ENCODE data around the gene RNF213.

The RNF213 gene

DNA sequence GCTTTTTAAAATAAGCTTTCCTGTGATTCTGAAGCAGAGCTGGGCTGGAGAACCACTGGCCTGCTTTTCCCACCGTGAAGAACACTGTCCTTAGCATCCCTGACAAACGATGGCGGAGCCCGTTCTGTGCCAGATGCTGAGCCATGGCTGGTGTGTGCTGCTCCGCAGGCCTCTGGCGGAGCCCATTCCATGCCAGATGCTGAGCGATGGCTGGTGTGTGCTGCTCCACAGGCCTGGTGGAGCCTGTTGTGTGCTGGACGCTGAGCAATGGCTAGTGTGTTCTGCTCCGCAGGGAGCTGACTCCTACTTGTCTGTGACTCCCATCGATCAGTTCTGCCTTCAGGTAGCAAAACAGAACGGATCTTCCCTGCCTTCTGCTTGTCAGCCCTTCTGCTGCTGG lies 158.6 kb downstream of the RNF213 start:
- no peak for DNase-seq (ENCODE audit: low spot score)

DNA sequence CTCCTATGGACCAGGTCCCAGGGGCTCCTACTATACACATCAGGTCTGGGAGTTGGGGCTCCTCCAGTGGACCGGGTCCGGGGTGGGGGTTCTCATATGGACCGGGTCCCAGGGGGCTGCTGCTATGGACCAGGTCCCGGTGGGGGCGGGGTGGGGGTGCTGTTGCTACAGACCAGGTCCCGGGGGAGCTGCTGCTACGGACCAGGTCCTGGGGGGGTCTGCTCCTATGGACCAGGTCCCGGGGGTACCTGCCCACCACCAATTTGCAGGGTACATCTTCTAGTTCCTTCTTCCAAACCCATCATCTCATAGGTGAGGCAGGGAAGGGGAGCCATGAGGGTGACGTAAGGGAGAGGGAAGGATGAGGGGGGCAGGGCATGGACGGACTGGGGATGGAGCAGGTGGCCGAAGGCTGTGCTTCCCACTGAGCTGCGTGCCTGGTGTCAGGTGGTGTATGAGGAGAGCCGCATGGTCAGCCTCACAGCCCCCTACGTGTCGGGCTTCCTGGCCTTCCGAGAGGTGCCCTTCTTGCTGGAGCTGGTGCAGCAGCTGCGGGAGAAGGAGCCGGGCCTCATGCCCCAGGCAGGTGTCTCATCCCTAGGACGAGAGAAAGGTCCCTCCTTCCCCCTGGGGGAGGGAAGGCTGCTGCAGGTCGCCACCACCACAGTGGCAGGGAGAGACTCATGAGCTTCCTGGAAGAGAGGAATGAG lies 160.9 kb downstream of the RNF213 start:
- no peak for DNase-seq (ENCODE audit: low spot score)

DNA sequence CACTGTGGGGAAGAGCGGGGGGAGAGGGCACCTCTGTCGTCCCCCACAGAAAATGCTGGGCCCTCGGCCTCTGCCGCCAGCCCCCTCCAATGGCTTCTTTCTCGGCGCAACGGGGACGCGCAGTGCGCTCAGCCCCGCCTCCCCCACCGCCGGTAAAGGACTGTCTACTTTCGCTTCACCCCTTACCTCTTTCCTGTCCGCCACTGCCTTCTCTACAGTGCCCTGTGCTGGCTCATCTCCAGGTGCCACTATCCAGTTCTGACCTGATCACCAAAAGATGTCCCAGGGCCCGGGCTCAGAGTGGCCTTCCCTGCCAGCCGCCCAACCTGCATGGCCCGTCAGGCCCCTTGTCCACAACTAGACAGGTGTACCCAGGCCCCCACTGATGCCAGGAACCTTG lies 161.6 kb downstream of the RNF213 start:
- no peak for DNase-seq (ENCODE audit: low spot score)

DNA sequence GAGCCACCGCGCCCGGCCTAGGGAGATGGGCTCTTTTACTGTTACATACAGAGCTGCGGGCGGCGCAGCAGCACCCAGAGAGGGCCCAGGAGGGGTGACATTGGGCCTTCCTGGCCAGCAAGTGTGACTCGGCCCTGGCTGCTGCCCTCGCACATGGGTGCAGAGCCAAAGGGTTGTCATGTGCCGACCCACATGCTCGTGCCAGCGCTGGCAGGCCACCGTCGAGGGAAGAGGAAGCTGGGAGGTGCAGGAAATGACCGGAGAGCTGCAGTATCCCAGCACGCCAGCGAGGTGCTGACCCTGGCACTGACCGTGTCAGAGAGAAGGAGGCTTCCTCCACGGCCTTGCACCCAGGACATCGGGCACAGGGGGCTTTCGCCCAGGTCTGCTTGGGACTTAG lies 162.3 kb downstream of the RNF213 start:
- DNase-seq (ENCODE audit: low spot score): no peak

DNA sequence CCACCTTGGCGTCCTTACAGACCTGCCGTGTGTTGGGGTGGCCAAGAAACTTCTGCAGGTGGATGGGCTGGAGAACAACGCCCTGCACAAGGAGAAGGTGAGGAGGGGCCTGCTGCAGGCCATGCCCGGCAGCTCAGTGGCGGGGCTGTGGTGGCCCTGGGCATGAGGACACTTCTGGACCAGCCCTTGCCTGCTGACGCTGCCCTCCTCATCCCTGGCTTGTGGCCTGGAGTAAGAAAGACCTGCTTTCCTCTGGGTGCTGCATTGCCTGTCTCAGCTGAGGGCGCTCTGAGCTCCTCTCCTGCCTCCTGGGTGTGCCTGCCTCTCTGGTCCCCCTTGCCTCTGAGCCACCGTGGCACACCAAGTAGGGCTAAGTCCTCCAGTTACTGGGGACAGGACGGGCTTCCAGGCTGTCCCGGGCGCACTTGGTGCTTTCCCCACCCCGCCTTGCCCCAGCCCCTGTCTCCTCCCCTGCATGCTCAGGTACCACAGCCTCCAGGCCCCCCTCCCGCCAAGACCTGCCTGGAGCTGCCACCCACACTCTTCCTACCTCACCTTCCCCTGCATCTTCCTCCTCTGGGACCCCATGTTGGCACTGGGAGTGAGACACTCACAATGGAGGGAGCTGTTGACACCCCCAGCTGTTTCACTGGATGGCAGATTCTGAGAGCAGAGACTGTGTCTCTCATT lies 163.0 kb downstream of the RNF213 start:
- DNase-seq (ENCODE audit: low spot score): no peak

DNA sequence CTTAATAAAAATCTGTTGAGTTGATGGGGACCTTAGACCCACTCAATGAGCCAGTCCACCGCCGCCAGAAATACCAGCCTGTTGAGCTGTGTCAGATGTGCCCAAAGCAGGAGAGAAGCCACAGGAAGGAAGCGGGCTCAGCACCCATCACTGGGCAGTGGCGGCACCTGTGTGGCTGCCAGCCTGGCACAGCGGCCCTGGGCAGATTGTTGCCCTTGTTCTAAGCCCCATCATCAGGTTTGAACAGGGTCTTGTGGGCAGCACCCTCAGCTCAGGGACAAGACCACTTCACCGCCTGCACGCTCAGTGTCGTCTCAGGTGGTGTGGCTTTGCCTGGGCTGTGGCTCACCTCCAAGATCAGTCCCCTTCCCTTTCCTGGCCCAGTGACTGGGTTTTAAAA lies 163.6 kb downstream of the RNF213 start:
- DNase-seq (ENCODE audit: low spot score): no peak

DNA sequence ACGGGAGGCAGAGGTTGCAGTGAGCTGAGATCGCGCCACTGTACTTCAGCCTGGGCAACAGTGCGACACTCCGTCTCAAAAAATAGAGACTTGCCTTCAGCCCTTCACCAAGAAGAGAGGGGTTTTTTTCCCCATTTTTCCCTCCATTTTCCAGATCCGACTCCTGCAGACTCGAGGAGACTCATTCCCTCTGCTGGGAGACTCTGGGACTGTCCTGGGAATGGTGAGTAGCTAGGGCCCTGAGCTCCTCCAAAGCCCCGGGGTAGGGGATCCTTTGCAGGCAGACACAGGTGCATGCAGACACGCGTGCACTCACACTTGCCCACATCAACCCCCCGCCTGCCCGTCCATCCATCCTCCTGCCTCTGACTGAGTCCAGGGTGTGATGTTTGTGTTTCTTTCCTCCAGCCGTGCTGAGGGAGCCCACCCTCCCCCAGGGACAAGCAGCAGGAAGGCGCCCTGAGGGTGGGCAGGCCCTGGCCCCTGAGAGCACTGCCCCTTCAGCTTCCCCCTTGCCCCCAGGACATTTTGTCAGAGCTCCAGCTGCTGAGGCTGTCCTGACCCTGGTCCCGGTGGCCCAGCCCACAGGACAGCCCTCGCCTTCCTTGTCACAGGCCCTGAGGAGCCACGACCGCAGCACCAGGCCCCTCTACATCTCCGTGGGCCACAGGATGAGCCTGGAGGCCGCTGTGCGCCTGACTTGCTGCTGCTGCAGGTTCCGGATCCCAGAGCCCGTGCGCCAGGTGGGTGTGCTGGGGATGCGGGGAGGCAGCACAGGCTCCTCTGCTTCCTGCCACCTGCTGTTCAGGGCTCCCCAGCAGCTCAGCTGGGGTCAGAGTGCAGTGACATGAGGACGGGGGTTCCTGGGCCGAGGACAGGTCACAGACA lies 164.5 kb downstream of the RNF213 start:
- no peak for DNase-seq (ENCODE audit: low spot score)

DNA sequence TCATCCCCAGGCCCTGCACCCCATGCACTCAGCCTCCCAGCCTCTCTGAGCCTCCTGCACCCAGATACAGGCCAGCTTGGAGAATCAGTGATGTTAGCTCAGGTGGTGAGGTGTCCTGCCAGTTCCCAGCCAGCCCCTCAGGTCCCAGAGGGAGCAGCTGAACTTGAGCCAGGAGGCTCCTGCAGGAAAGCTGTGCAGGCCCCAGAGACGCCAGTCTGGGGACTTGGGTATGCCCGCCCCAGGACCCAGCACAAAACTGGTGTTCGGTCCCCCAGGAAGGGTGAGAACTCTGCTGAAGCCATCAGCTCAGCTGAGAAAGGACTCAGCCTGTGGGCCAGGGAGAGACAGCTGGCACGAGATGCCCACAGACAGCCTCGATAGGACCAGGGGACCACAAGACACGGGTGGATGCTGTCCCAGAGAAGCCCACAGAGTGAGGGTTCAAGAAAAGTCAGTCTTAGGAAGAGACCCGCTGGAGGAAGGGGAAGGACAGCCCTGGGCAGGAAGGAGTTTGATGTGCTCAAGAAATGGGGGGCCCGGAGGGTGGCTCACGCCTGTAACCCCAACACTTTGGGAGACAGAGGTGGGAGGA lies 165.3 kb downstream of the RNF213 start:
- DNase-seq (ENCODE audit: low spot score): no peak

DNA sequence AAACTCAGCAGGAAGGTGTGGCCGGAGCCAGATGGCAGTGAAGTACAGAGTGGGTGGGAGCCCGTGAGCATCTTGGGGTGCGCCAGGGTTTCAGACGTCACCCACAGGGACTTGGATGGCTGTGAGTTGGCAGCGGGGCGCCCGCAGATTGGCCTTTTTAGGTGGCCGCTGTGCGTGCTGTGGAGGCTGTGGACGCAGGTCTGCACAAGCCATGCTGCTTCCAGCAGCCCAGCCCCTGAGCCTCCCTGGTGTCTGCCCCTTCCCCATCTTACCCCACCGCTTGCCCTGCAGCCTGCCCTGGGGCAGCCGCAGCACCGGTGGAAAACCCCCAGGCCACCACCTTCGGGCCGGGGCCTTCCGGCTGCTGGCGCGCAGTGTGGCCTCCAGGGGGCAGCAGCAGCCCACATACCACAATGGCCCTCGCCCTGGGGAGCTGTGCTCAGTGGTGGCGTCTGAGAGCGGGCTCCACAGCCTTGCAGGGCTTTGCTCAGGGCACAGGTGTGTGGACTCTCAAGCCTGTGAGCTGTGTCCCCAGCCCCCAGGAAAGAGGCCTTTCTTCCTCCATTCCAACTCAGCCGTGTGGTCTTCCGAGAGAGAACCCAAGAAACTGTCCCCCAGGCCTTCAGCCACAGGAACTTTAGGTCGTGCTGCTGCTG lies 166.1 kb downstream of the RNF213 start:
- DNase-seq (ENCODE audit: low spot score): peak; percentile 90

DNA sequence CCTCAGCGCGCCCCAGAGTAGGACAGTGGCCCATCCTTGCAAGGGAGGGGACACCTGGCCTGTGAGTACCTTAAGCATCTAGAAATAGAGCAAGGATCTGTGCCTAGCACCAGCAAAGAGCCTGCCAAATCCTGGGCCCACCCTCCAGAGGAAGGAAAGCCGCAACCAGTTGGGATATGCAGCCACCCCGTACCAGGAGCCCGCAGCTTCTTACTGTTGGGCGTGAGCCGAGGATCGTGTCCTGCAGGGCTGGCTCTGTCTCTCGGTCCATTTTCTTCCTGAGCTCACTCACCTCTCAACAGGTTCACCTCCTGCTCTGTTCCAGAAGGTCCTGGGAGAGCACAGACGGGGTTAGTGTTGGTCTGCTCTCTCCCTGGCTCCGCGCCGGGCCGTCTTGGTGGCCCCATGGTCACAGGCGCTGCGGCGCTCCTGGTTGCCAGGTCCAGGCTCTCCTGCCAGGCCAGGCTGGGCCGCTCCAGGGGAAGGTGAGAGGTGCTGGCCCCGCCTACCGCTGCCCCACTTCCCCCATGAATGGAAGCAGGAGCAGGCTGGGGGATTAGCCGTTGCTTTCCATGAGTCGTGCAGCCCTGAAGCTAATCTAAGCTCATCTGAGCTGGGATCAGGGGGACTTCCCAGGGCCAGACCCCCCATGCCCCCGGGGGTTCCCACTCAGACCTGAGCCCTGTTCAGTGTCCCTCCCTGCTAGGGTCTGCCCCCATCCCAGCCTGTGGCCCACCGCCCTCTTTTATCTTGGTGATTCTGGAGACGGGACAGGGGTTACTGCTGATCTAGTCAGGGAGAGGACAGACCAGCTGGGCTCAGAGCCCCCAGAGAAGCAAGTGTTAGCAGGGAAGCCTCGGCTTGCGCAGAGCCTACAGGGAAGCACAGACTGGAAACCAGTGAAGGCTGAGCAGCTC lies 167.0 kb downstream of the RNF213 start:
- DNase-seq (ENCODE audit: low spot score): no peak

DNA sequence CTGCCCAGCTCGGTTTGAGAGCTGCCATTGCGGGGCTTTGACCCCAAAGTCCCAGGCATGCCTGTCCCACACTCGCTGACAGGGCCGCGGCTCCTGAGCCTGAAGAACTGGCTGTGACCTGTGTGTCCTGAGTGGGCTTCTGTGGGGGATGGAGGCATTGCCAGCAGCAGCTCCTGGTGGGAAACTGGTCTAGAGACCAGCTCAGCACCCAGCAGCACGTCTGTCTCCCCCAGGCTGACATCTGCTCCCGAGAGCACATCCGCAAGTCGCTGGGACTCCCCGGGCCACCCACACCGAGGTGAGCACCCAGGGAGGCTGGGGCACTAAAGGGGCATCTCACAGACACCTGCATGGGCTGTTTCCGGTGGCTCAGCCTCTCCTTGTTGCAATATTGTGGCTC lies 167.7 kb downstream of the RNF213 start:
- DNase-seq (ENCODE audit: low spot score): no peak

DNA sequence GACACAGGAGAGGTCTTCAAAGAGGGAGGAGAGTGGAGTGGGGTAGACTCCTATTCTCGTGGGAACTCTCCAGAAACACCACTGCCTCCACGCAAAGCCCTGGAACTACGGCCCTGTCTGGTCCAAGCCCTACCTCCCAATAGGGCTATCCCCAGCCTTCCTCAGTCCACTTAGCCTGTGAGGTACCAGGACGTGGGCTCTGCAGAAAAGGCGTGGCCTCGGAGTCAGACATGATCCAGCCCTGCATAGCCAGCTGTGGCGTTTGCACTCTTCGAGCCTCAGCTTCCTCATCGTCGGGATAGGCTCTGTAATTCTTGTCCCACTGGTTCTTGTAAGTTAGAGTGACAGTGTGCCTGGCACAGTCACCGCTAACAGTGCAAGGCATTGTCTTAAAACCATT lies 168.1 kb downstream of the RNF213 start:
- DNase-seq (ENCODE audit: low spot score): no peak

DNA sequence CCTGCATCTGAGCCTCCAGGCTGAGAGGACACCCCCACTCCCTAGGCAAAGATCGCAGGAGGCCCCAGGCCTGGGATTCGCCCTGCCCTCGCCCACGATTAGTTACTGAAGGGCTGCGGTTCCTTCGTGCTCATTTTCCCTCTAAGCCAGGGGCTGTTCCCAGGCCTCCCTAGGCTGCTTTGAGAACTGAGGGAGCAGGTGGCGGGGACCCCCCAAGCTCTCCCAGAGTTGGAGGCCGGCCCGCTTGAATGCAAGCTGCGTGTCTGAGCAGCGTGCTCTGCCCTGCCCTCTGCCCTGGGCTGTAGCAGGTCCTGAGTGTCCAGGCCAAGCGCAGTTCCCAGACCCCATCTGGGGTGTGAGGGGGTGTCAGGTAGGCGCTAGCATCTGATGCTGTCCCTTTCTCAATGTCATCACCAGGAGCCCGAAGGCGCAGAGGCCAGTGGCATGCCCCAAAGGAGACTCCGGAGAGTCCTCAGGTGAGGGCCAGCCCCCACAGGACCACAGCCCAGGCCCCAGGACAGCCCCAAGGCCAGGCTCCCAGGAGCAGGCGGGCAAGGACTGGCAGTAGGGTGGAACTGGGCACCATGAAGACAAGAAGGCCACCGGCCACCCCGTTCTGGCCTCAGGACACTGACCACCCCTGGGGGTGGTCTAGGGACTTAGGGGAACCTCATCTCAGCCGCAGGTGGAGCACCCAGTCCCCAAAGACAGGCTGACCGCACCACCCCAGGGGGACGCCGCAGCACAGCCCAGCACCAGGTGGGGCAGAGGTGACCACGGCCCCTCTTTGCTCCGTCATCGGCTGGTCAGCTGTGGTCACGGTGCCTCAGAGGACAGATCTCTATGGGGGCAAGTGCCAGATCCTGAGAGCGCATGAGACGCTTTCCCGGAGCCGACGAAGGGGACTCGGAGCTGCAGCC lies 169.0 kb downstream of the RNF213 start:
- no peak for DNase-seq (ENCODE audit: low spot score)

DNA sequence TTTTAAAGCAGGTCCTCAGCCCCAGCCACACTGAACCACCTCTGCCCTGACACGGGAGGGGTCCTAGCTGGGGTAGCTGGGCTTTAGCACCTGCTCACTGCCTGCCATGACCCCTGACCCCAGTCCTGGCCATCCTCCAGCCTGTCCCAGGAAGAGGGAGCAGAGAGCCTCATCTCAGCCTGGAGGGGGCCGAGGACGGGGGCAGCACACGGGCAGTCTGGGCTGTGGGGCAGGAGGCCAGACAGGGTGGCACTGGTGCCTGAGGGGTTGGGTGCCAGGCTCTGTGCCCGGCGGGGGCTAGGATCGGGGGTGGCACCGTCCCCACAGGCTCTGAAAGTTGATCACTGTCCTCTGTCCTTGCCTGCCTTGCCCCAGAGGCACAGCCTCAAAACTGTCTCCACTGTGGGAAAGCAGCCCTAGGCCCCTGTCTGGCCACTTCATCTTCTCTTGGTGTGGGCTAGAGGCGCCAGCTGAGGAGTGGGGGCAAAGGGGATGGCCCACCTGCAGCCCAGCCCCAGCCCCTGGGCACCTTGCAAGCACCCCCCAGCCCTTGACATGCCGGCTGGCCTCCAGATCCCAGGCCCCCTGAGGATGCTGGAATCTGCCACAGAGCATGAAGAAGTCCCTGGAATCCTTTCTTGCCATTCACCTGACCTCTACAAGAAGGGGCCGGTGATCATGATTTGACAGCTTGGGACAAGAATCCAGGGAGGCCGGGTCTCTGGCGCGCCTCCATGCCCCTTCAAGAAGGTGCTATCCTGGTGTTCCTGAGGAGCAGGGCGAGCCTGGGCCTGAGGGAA lies 170.0 kb downstream of the RNF213 start:
- no peak for DNase-seq (ENCODE audit: low spot score)

DNA sequence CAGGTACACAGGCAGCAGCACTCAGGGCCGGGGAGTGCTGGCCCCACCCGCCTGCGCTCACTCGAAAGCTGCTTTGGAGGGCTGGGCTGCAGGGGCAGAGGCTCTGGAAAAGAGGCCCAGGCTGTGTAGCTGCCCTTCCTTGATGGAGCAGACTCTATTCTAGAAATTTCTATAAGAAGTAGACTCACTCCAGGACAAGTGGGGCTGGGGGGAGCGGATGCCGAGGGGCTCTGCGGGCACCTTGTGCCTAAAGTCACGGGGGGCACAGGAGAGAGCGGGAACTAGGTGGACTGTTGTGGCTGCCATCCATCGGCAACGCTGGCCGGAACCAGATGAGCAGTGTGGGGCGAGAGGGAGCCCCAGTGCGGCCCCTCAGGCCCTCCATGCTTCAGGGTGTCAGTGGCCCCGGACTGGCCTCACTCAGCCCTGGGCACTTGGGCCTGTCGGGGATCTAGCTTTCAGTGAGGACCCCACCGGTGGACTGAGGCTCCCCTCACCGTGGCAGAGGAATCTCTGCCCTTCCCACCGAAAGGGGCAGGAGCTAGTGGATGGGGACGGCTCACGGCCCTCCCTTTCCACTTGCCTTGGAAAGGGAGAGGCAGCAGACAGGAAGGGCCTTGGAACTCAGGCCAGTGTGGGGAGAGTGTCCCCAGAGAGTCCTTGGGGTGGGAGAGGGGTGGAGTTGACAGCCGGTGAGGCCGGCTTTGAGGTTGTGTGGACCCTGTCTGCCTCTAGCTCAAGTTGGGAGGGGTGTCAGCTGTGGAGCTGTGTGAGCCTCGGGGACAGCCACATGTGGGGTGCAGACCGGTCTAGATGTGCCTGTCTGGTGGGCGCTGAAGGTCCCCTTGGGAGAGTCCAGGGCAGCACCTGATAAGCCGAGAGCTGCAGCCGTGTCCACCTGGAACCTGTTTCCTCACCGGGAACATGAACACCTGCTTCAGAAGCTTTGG lies 170.9 kb downstream of the RNF213 start:
- DNase-seq (ENCODE audit: low spot score): no peak

DNA sequence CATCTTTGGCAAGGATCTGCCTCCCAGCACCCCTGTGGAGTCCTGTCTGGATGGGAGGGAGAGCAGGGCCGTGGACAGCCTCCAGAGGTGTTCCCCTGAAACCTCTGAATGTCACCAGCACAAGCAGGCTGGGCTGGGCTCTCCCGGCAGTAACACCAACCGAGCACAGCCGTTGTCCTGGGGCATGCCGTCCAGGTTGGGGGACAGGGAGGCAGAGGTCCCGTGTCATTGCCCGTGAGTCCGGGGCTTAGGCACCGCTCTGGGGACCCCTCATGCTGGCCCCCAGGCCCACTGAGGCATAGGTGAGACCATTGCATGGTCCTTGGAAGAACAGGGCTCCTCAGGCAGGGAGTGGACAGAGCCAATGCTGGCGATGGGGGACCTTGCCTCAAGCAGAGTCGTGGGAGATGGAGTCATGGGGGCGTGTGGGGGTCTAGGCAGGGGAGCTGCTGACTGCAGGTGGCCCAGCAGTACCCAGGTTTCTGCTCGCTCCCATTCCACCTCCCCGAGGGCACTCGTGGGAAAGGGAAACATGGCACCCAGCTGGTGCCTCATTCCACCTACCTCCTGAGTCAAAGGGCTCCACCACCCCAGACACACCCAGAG lies 171.8 kb downstream of the RNF213 start:
- DNase-seq (ENCODE audit: low spot score): no peak

DNA sequence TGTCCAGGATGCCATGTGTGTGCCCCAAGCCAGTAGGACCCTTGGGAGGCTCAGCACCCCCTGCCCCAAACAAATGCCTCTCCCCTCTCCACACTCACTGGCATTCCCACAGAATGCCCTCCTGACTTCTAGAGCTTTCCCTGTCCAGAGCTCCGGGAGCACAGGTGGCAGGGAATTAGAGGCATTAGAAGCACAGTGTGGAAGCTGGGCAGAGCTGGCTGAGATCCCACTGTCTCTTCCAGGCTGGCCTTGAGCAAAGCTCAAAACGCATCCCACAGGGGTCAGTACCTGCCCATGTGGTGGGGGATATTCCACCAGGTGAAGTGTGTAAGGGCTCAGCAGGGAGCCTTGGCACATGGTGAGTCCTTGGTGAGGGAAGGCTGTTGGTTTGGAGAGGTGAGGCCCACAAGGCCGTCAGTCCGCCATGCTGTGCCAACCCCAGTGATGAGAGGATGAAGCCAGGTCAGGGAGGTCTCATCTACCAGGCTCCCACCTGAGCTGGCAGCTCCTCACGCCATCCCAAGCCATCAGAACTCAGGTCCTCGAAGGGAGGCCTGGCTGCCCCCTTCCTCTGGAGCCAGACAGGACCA lies 172.4 kb downstream of the RNF213 start:
- DNase-seq (ENCODE audit: low spot score): no peak
